GM08714 (cell line): ENCODE data around the gene CDH23.

ENCODE experiments used
- H3K4me3 ChIP-seq: fragments of 200-500 bp; sonication (Bioruptor generic); 2 replicates; pipeline ENCODE4 v1.5.1; 2014; ENCODE audit warnings: mild to moderate bottlenecking, low read length, inconsistent platforms
- ZNF274 ChIP-seq: IDR thresholded peaks from 2 replicates; pipeline ENCODE4 v1.6.1; 2012; ENCODE audit warnings: mild to moderate bottlenecking, low read depth, low read length

The CDH23 gene

GRCh38 chr10:71616817-71617654 is 220.3 kb downstream of the CDH23 start:
- no peak overlapping the region for H3K4me3 ChIP-seq
- no peak for TF ChIP-seq ZNF274

- no peak for TF ChIP-seq ZNF274
- H3K4me3 ChIP-seq: no peak overlapping the region
Measured at GRCh38 chr10:71618176-71618575, 221.5 kb downstream of the CDH23 start.

- H3K4me3 ChIP-seq: no peak overlapping the region
- no peak for TF ChIP-seq ZNF274
Measured at GRCh38 chr10:71618598-71618997, 221.9 kb downstream of the CDH23 start.

DNA sequence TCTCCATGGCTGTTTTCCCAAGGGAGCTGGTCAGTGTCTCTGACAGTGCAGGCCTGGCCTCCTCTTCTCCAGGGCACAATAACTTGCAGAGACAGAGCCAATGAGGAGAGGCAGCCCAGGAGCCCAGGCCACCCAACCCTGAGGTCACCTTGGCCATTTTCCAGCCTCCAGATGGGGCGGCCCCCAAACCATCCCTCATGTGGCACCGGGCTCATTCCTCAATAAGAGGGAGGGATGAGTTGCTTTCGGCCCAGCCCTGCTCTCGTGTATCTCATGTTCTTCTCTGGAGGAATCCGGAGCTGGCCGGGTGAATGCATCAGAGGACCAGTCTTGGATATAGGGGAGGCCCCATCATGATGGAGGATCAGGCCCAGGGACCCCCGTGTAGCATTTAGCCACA is 223.9 kb downstream of the CDH23 start:
- no peak for TF ChIP-seq ZNF274

GRCh38 chr10:71621231-71622153 is 224.8 kb downstream of the CDH23 start:
- no peak overlapping the region for H3K4me3 ChIP-seq
- no peak for TF ChIP-seq ZNF274

More for the DNA sequence above, 223.9 kb downstream of the CDH23 start:
- no peak overlapping the region for H3K4me3 ChIP-seq

GRCh38 chr10:71622154-71622526 is 225.4 kb downstream of the CDH23 start:
- H3K4me3 ChIP-seq: no peak overlapping the region
- no peak for TF ChIP-seq ZNF274

DNA sequence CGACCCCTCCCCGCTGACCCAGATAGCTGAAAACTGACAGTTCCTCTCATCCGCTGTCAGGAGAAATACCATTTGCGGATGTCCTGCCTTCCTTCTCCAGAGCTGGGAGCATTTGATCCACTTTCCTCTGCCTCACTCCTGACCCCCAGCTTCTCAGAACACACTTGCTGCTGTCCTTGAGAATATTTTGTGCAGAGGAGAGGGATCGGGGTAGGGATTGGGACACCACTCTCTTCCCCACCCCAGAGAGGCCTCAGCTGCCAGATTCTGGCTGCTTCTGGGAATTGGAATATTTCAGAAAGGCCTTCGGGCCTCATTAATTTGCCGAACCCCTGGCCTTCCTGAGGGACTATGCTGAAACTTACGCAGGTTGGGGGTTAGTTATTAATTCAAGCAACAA is 225.9 kb downstream of the CDH23 start:
- TF ChIP-seq ZNF274: no peak
- H3K4me3 ChIP-seq: no peak overlapping the region

GRCh38 chr10:71623098-71623985 is 226.6 kb downstream of the CDH23 start:
- TF ChIP-seq ZNF274: no peak
- H3K4me3 ChIP-seq: no peak overlapping the region

GRCh38 chr10:71623986-71624291 is 227.2 kb downstream of the CDH23 start:
- TF ChIP-seq ZNF274: no peak
- H3K4me3 ChIP-seq: no peak overlapping the region

DNA sequence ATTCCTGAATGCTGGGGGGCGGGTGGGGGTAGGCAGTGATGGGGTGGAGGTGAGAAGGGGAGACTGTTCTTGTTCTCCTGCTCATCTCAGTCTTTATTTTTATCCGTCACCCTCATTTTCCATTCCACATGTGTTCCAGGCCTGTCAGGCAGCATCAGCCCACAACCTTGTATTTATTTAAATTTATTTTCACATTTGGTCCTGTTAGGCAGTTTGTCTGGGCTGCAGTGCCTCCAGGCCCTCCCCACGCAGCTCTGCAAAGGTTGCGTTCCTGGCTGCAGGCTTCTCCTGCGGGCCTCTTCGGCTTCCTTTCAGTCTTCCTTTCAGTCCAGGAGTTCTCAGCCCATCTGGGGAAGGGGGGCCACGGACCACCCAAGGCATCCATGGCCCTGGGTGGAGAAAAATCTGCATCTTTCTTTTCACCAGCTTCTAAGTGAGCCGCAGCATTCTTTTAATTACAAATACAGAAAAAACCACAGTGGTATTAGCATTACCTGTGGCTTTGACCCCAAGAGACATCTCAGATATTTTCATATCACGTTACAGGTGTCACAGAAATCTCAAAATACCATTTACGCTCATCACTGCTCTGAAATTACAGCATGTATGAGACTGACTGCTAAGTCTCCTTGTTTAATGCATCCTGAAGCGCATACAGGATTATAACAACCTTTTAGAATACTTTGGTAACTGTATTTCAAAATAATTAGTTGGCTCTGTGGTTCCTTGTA is 228.9 kb downstream of the CDH23 start:
- no peak for TF ChIP-seq ZNF274
- no peak overlapping the region for H3K4me3 ChIP-seq

DNA sequence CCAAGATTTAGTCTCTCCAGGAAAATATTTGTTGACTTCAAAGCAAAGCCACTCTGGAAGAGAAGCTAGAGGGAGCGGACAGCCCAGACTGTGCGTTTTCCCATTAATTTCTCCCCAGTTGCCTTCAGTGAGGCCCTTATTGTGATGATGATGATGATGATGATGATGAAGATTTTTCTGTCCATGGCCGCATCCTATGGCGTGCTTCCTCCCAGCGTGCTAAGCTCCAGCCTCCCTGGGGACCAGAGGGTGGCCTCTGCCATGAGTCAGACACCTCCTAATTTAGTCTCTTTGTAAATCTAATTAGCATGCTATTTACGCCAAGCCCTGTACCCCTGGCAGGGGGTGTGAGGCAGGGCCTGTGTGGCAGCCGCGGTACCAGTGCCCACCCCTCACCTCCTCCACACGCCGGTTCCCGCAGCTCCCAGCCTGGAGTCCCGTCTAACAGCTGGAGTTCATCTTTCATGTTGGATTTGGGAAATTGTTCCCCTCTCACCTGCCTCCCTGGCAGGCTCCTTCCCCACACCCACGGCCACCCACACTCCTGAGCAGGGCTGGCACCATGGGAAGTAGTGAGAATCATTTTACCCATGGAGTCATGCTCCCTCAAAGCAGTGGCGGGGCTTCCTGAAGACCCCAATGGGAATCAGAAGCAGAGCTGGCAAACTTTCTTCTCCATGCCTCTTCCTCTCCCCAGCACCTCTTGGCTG is 230.7 kb downstream of the CDH23 start:
- no peak for TF ChIP-seq ZNF274
- H3K4me3 ChIP-seq: no peak overlapping the region

DNA sequence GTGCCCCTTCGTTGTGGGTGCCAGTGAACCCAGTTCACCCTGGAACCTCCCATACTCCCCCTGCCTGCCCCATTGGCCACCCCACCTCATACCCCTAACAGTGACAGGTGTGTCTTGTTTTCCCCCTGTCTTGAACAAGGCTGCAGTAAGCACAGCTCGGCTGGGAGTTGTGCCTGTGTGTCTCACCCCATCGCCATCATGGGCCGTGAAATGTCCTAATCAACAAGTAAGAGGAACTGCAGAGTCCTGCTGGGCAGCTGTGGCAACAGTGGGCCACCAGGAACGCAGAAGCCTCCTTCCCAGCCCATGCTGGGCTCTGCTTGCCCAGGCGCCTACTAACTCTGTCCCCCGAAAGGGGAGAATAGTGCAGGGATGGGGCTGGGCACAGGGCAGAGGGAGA is 231.2 kb downstream of the CDH23 start:
- H3K4me3 ChIP-seq: no peak overlapping the region
- no peak for TF ChIP-seq ZNF274

GRCh38 chr10:71629131-71629530 is 232.4 kb downstream of the CDH23 start:
- H3K4me3 ChIP-seq: no peak overlapping the region
- no peak for TF ChIP-seq ZNF274

DNA sequence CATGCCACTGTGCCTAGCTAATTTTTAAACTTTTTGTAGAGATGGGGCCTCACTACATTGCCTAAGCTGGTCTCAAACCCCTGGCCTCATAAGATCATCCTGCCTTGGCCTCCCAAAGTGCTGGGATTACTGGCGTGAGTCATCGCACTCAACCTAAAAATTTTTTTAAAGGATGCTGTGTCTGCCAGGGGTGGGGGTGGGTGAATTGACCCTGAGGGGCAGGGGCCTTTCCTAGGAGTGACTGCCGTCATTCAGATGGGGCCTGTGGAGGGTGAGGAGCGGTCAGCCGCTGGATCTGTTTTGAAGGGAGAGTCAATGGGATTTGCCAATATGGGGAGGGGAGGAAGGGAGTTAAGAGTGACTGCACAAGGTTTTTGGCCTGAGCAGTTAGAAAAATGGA is 233.4 kb downstream of the CDH23 start:
- no peak overlapping the region for H3K4me3 ChIP-seq
- TF ChIP-seq ZNF274: no peak
